CD4-positive, alpha-beta T cell treated with Interleukin-15 for 4 hours (primary cell): ENCODE measurements around the gene HERC3.

Experiments
- DNase-seq: peaks from one replicate; pipeline ENCODE4 v3.0.0-alpha.2; 2020; ENCODE audit warnings: low spot score

Gene HERC3

GRCh38 chr4:88747351-88747750 lies 155.1 kb downstream of the HERC3 start:
- no peak for DNase-seq

DNA sequence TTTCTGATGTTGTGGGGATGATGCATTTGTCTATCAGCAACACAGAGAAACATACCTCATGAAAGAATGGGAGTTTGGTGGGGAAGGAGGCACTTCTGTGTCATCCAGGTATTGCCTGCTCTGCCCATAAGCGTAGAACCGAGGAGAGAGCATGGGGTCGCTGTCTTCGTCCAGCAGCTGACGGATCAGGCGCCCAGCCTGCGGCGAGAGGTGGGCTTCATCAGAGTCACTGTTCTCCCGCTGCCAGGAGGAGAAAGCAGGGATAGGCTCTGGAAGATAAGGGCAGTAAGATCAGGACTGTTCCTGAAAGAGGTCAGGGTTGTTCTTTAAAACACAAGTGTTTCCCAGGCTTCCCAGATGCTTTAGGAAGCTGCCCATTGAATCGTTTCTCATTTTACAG lies 158.1 kb downstream of the HERC3 start:
- no peak for DNase-seq

GRCh38 chr4:88751258-88752075 lies 159.2 kb downstream of the HERC3 start:
- no peak for DNase-seq

DNA sequence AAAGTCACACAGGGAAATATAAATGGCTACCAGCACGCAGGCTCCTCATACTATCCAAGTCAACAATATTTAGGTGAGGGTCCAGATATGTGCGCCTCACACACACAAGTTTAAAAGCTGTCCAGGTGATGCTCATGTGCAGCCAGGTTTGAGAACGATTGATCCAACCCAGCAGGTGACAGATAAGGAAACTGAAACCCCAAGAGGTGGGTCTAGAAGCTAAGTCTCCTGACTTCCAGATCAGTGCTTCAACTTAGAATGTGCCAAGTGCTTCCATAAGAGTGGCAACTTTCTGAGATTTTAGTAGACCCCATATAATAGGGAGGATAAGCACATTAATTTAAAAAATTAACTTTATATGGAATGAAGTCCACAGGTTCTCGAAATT lies 159.8 kb downstream of the HERC3 start:
- no peak for DNase-seq

GRCh38 chr4:88752754-88753153 lies 160.5 kb downstream of the HERC3 start:
- no peak for DNase-seq

DNA sequence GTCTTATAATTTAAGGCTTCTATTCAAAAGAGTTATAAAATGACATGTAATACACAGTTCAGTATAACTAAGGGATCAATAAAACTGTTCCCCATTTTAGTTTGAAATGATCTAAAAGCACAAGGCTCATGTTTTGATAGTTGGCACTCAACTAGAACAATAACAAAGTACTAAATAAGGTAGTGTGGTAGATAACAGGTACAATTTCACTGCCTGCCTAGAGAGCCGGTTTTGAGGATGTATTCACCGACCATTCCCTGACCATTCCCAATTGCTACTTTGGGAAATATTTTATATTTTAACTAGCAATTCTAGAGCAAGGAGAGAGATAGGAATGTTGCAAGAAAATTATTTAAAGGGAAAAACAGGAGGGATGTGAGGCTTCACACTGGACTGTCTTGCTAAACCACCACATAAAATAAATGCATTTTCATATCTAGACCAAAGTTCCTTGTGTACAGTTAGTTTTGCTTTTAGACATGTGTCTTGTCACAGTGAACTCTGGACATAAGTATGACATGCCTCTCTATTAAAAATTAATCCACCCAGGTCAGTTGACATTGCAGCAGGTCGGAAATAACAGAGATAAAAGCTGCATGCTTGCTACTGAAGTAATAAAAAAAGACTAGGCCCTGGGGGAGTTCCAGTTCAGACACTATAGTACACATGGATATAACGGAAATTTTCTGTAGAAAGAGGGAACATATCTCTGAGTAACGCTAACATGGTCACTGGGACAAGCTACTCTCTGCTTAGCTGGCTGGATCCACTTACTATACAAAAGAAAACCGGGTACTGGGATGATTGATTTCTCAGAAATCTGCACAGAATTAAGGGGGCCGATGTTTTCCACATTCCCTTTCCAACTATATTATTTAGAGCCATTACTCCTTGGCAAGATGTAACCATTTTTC lies 161.6 kb downstream of the HERC3 start:
- no peak for DNase-seq

DNA sequence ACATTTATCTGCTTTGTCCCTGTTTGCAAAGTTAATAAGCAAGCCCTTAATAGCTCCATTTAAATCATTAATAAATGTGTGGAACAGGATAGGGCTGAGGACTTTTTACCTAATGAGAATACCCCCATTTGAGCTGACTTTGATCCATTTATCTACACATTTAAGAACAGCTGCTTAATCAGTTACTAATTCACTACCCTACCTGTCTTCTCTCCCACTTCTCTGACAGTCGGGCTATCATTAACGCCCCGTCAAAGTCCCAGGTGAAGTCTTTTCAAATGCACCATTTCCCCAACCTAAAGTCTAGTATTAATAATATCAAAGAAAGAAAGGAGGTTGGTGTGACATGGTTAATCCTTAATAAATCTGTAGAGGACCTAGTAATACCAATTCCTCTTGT lies 162.5 kb downstream of the HERC3 start:
- DNase-seq = no peak

GRCh38 chr4:88755454-88755853 lies 163.2 kb downstream of the HERC3 start:
- DNase-seq = no peak

DNA sequence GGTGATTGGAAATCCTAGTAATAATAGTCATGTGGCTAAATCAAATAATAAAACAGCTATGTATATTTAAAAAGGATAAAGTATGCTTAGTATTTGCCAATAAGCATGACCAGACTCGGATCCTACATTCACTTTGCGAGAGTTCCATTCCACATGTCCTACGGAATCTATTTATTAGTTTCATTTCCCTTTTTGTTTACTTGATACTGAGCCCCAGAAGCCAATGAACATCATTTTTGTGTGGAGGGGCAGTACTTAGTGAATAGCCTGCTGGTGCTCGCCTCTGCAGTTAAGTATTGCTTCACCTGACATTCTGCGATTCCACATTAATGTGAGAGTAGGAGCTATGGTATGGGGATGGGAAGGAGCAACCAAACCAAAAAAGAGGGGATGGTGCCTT lies 163.9 kb downstream of the HERC3 start:
- DNase-seq = no peak

DNA sequence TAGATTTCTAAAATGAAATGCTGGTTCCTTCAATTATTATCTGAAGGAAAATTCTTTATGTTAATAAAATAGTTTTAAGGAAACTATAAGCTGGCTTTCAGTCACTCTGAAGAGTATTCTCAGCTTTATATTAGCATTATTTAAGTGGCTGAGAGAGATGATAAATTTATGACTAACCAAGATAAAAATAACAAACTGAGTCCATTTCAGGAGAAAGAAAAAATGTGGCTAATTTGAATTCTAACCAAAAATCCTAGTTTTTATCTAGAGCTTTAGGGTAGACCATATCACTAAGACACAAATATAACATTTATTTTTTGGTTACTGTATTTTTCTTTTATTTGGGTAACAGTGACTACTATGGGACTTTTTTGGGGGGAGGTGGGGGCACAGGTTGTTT lies 164.8 kb downstream of the HERC3 start:
- DNase-seq = no peak

GRCh38 chr4:88757776-88758175 lies 165.5 kb downstream of the HERC3 start:
- no peak for DNase-seq
